GM12892 (cell line): ENCODE measurements around the gene ELANE.
A peak's percentile ranks its signal among the peaks of the same experiment; 100 is the strongest.

Experiments
- POLR2A ChIP-seq: IDR thresholded peaks from 2 replicates; pipeline ENCODE4 v1.6.1; 2011; ENCODE audit warnings: low read depth, low read length, control low read depth
- POLR2AphosphoS5 ChIP-seq: IDR thresholded peaks from 2 replicates; pipeline ENCODE4 v1.6.1; 2011; ENCODE audit warnings: low read depth, low read length, control low read depth
- TAF1 ChIP-seq: IDR thresholded peaks from 2 replicates; pipeline ENCODE4 v1.6.1; 2011; ENCODE audit warnings: low read depth, mild to moderate bottlenecking, control low read depth, low read length, borderline replicate concordance

GRCh38 chr19:812049-812746, 39.9 kb upstream of the ELANE start:
- TF ChIP-seq POLR2A (peak; percentile 52; the same call in 1 of the 2 replicates), POLR2AphosphoS5 (peak; percentile 77), TAF1 (no peak)
